HG03103 (cell line): Measurements from ENCODE around the gene ATP5F1C.

ENCODE experiments used
- ATAC-seq: cut with Tn5 transposase; IDR thresholded peaks from one replicate; pipeline ENCODE4 v1.9.1; 2021; ENCODE audit warnings: low read depth; ENCODE audit not compliant: unreplicated experiment

Gene ATP5F1C

GRCh38 chr10:7834262-7834661, 46.3 kb downstream of the ATP5F1C start:
- no peak for ATAC-seq

GRCh38 chr10:7836571-7836970, 48.6 kb downstream of the ATP5F1C start:
- ATAC-seq = no peak

GRCh38 chr10:7846591-7846990, 58.6 kb downstream of the ATP5F1C start:
- ATAC-seq = no peak

- no peak for ATAC-seq
Observed at GRCh38 chr10:7853226-7853842, 65.4 kb downstream of the ATP5F1C start.

- ATAC-seq = no peak
Observed at GRCh38 chr10:7853890-7854289, 65.9 kb downstream of the ATP5F1C start.

GRCh38 chr10:7855205-7855604, 67.2 kb downstream of the ATP5F1C start:
- no peak for ATAC-seq

- no peak for ATAC-seq
Observed at GRCh38 chr10:7856678-7857077, 68.7 kb downstream of the ATP5F1C start.

GRCh38 chr10:7857262-7857661, 69.3 kb downstream of the ATP5F1C start:
- no peak for ATAC-seq
